GM18870 (cell line): ENCODE measurements around the gene PLD1.

Source experiments
- ATAC-seq: cut with Tn5 transposase; IDR thresholded peaks from one replicate; pipeline ENCODE4 v1.9.1; 2021; ENCODE audit warnings: moderate library complexity; ENCODE audit not compliant: unreplicated experiment

The PLD1 gene

GRCh38 chr3:171776839-171777583 lies 33.3 kb downstream of the PLD1 start:
- no peak for ATAC-seq

GRCh38 chr3:171776411-171776810 lies 33.9 kb downstream of the PLD1 start:
- no peak for ATAC-seq

GRCh38 chr3:171775943-171776342 lies 34.3 kb downstream of the PLD1 start:
- ATAC-seq = no peak

DNA sequence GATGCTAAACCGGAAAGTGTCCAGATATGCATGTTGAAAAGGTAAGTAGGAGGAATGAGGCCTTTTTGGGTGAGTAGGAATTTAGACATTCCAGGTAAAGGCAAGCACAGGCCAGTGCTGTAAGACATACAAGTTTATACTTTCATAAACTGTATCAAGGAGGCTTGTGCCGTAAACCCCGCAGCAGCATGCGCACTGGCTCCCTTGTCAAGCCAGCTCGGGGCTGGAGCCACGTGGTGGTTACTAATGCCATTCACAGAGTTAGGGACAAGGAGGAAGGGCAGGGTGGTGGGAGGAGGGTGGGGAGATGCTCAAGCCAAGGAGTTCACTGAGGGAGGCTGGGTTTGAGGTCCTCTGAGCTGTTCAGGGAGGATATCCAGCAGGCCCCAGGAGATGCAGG lies 35.8 kb downstream of the PLD1 start:
- ATAC-seq = no peak

- ATAC-seq = no peak
Measured at GRCh38 chr3:171772427-171773056, 37.7 kb downstream of the PLD1 start.

GRCh38 chr3:171770689-171771620 lies 39.3 kb downstream of the PLD1 start:
- peak; percentile 66 for ATAC-seq

GRCh38 chr3:171769461-171769860 lies 40.8 kb downstream of the PLD1 start:
- ATAC-seq = no peak

DNA sequence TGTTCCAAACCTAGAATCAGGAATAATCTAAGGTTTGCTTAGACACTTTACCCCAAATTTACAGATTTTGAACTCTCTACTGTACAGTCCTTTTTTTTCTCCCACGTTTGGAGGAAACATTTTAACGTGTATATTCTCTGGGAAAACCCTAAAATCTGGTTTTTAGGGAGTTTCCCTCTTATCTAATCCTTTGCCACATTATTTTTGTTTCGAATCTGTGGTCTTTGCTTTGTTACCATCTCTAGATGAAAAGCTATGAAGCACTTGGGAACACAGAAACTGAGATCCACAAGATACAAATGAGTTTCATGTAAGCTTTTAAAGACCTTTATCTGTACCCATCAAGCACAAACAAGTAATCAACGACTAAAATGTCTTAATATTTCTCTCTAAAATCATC lies 41.3 kb downstream of the PLD1 start:
- no peak for ATAC-seq

GRCh38 chr3:171768281-171768900 lies 41.9 kb downstream of the PLD1 start:
- ATAC-seq = no peak

DNA sequence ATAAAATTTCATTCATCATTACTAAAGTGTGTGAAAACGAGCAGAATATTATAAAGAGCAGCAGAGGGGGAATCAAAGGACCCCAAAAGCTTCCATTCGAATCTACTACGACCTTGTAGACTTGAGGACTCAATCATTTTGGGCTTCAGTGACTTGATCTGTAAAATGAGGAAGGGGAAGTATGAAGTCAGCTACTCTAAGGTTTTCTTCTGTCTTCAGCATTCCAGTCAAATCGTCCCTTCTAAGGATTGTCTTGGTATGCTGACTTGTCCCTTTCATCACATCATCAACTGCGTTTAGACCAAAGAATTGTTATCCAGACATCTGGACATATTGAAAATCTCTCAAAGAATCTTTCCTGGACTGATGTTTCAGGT lies 44.8 kb downstream of the PLD1 start:
- no peak for ATAC-seq

- no peak for ATAC-seq
Measured at GRCh38 chr3:171763392-171763791, 46.9 kb downstream of the PLD1 start.

DNA sequence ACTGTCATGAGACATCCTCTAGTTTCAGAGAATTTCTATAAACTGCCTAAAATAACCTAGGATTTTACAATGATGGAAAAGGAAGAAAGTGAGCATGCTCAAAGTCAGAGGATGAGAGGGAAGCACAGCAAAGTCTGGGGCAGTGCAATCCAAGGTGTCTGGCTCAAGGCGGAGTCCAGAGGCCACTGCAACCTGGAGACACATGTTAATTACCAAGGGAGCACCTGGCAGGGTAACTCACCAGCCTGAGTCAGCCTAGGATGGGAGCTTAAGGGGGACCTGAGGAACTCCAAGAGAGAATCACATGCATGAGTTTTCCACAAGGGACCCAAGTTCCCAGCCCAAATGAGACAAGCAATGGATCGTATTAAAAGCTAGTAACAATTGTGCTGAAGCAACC lies 49.8 kb downstream of the PLD1 start:
- no peak for ATAC-seq

- no peak for ATAC-seq
Measured at GRCh38 chr3:171758109-171758508, 52.2 kb downstream of the PLD1 start.

DNA sequence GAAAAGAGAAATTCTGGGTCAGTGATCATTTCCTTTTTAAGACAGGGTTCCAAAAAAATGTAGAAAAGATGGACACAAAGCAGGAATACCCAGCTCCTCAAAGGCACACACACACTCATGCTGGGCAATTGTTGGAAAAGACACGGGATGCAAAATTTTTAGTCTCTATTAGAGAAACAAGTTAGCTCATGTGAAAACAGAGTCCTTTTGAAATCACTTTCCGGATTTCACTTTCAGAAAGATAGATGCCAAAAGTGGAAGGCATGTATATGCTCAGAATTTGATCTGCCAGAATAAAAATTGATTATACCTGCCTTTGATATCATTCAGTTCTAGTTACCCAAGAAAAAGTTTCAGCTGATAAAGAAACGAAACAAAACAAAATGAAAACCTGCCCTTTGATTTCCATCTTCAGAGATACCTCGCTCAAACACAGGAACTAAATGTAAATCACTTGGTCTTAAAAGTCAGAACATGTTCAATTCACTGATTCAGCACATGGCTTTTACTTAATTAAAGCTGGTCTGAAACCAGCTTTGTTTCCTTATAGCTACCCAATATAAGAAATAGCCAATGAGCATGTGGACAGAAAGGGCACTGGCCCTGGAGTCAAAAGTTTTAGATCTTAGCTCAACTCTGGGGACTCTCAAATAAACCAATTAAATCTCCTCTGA lies 52.8 kb downstream of the PLD1 start:
- ATAC-seq = no peak

DNA sequence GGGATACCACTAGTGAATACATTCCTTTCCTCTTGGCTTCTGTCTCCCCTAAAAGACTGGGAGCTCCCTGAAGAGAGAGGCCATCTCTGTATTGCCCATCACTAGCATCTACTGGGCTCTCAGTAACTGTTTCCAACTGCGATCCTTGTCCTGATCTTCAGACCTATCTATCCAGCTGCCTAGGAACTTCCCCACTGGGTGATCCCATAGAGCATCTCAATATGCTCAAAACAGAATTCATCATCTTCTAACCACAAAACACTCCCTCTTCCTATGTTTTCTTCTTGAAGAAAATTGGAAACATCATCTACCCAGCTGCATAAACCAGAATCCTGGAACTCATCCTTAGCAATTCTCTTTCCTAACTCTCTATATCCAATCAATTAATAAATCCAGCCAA lies 54.6 kb downstream of the PLD1 start:
- no peak for ATAC-seq

GRCh38 chr3:171755015-171755589 lies 55.2 kb downstream of the PLD1 start:
- no peak for ATAC-seq

- ATAC-seq = no peak
Measured at GRCh38 chr3:171753665-171754408, 56.4 kb downstream of the PLD1 start.

GRCh38 chr3:171753025-171753472 lies 57.2 kb downstream of the PLD1 start:
- peak; percentile 9 for ATAC-seq

DNA sequence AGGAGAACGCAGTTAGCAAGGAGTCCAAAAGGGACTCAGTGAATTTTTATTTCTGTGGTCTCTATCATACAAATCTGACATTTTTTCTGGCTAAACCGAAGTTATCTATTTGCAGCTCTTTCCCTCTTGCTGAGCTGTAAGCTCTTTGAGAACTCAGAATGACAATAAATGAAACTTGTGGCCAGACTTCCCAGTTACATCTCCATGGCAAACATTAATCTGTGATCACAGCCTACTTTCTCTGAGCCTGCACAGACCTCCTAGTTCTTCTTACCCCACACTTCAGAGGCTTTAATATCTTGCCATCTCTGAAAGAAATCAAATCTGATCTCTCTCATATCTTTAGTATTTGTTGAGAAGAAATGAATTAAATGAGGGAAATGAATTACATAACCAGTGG lies 58.0 kb downstream of the PLD1 start:
- peak; percentile 47 for ATAC-seq

DNA sequence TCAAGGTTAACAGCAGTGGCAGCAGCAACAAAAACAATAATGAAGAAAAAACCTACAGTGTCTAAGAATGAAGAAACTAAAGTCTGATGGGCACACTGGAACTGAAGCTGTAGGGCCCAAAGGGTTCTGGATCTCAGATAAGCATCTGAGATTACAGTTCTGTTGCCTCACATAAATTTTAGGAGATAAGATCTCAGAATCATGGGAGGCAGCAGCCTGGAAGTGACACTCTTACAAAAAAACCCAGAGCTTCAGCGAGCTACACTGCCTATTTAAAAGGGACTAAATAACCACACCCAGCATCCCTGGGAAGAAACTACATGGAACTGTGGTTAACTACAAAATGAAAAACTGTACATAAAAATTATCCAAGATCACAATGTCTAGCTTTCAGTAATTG lies 61.2 kb downstream of the PLD1 start:
- no peak for ATAC-seq
